ENCODE results near the gene ASF1A. TPM values are rescaled to one million over a fixed set of nuclear protein-coding genes. Genes with fewer than 3 reads are reported as not detected.

ASF1A gene
- polyA plus RNA-seq, 1 of the 3 experiments (the other 2 are of a cell fraction) = 5.4 TPM

DNA sequence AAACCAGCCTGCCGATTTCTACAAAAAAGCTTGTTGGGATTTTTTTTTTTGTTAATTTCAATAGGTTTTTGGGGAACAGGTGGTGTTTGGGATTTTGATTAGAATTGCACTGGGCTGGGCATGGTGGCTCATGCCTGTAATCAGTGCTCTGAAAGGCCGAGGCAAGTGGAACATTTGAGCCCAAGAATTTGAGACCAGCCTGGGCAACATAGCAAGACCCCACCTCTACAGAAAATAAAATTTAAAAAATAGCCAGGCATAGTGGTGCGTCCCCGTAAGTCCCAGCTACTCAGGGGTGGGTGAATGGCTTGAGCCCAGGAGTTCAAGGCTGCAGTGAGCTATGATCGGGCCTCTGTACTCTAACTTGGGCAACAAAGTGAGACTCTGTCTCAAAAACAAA lies 40.5 kb upstream of the ASF1A start (continued):
- TF ChIP-seq RAD21 (IDR thresholded peaks at IDR 0.05; ENCODE audit: low read length) = no peak
- TF ChIP-seq GATA2 (CRISPR knock-in tag; IDR thresholded peaks at IDR 0.05) = no peak
- TF ChIP-seq SIN3A (IDR thresholded peaks at IDR 0.05; ENCODE audit: borderline replicate concordance, low read depth, low read length) = no peak
- TF ChIP-seq REST (IDR thresholded peaks at IDR 0.05; ENCODE audit: low read depth, low read length) = no peak

- Histone ChIP-seq H4K20me1 (ENCODE audit: insufficient read depth) (no peaks in the 10 kb centered on the region), H3K79me2 (ENCODE audit: insufficient read depth) (no peaks in the 10 kb centered on the region; the same call in 1 of the 2 replicates), H3K4me2 (no peak overlapping the region), H3F3A (replicated peaks; ENCODE audit: insufficient read depth) (peaks cover 4% of the 10 kb centered on the region), H3K27ac (ENCODE audit: low read depth in 2 of 2, low read length in 1 of 2) (no peak overlapping the region), H3K4me1 (ENCODE audit: control insufficient read depth in 1 of 2, insufficient read depth in 2 of 2, low read depth in 1 of 2, low read length in 1 of 2) (no peaks in the 10 kb centered on the region), H3K9me3 (no peaks in the 10 kb centered on the region), H3K27me3 (ENCODE audit: insufficient read depth) (no peaks in the 10 kb centered on the region), H3K36me3 (replicated peaks in 1 of 2; ENCODE audit: control insufficient read depth in 1 of 2, insufficient read depth in 2 of 2, low read length in 1 of 2) (peaks cover 0 to 5% of the 10 kb centered on the region in 2 experiments), H3K9ac (no peak overlapping the region), H3K4me3 (ENCODE audit: low read depth in 2 of 2, low read length in 1 of 2) (no peak overlapping the region), H2AFZ (ENCODE audit: low read depth) (no peak overlapping the region), H3K9me2 (no peaks in the 10 kb centered on the region)
- whole genome bisulfite sequencing (ENCODE audit: low lambda C conversion rate) = 93% methylated on average over 4 of the region's 4 CpGs
- no peak for DNase-seq
- CTCF ChIA-PET = no interaction called here
- POLR2A ChIA-PET = no interaction called here
- TF ChIP-seq GATA2 (CRISPR knock-in tag; IDR thresholded peaks at IDR 0.05) = no peak
- no peak for TF ChIP-seq NRF1 (IDR thresholded peaks at IDR 0.05; ENCODE audit: low read depth, low read length)
- TF ChIP-seq RCOR1 (IDR thresholded peaks at IDR 0.05; ENCODE audit: low read length) = no peak
- TF ChIP-seq JUND (IDR thresholded peaks at IDR 0.05) = no peak
- TF ChIP-seq USF1 (IDR thresholded peaks at IDR 0.05; ENCODE audit: borderline replicate concordance, low read depth) = no peak
- TF ChIP-seq EZH2phosphoT487 (IDR thresholded peaks at IDR 0.05; ENCODE audit: borderline replicate concordance, low read depth) = no peak
- TF ChIP-seq, protein P1, sequence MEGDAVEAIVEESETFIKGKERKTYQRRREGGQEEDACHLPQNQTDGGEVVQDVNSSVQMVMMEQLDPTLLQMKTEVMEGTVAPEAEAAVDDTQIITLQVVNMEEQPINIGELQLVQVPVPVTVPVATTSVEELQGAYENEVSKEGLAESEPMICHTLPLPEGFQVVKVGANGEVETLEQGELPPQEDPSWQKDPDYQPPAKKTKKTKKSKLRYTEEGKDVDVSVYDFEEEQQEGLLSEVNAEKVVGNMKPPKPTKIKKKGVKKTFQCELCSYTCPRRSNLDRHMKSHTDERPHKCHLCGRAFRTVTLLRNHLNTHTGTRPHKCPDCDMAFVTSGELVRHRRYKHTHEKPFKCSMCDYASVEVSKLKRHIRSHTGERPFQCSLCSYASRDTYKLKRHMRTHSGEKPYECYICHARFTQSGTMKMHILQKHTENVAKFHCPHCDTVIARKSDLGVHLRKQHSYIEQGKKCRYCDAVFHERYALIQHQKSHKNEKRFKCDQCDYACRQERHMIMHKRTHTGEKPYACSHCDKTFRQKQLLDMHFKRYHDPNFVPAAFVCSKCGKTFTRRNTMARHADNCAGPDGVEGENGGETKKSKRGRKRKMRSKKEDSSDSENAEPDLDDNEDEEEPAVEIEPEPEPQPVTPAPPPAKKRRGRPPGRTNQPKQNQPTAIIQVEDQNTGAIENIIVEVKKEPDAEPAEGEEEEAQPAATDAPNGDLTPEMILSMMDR (IDR thresholded peaks at IDR 0.05) = no peak
- TF ChIP-seq RAD21 (IDR thresholded peaks at IDR 0.05; ENCODE audit: low read length) = no peak
- no peak for TF ChIP-seq EP300 (IDR thresholded peaks at IDR 0.05; ENCODE audit: borderline replicate concordance in 1 of 2, low read depth in 1 of 2, low read length in 1 of 2)
- TF ChIP-seq NFIC (IDR thresholded peaks at IDR 0.05; ENCODE audit: borderline replicate concordance) = no peak
- no peak for TF ChIP-seq MXI1 (IDR thresholded peaks at IDR 0.05; ENCODE audit: low read depth, low read length)
- no peak for TF ChIP-seq ELF1 (IDR thresholded peaks at IDR 0.05)
- no peak for TF ChIP-seq MEF2A (IDR thresholded peaks at IDR 0.05; ENCODE audit: borderline replicate concordance, low read depth)
- TF ChIP-seq PBX3 (IDR thresholded peaks at IDR 0.05) = no peak
- TF ChIP-seq RXRA (IDR thresholded peaks at IDR 0.05; ENCODE audit: borderline replicate concordance, low read depth) = no peak
- TF ChIP-seq POLR2AphosphoS5 (IDR thresholded peaks at IDR 0.05; ENCODE audit: low read depth, low read length) = no peak
- TF ChIP-seq, protein P2, sequence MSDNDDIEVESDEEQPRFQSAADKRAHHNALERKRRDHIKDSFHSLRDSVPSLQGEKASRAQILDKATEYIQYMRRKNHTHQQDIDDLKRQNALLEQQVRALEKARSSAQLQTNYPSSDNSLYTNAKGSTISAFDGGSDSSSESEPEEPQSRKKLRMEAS (IDR thresholded peaks at IDR 0.05; ENCODE audit: low read depth) = no peak
- no peak for TF ChIP-seq TAF1 (IDR thresholded peaks at IDR 0.05; ENCODE audit: borderline replicate concordance, low read depth, low read length)
- TF ChIP-seq YY1 (IDR thresholded peaks at IDR 0.05; ENCODE audit: low read depth) = no peak
- no peak for TF ChIP-seq GABPA (IDR thresholded peaks at IDR 0.05; ENCODE audit: low read depth)
These were observed 37.7 kb upstream of the ASF1A start for GRCh38 chr6:118856301-118856700.
